Fibroblast of mammary gland (primary cell): ENCODE measurements around the gene GMDS.
A peak's percentile ranks its signal among the peaks of the same experiment; 100 is the strongest.

ENCODE experiments used
- DNase-seq: peaks from one replicate; pipeline ENCODE4 v3.0.0-alpha.2; 2010; ENCODE audit warnings: low read depth
- H3K4me3 ChIP-seq: 2 replicates; pipeline ENCODE4 v1.5.1; 2011; ENCODE audit warnings: low read depth, mild to moderate bottlenecking, low read length, moderate library complexity; ENCODE audit not compliant: control insufficient read depth
- TF ChIP-seq, protein P1 (sequence below): conservative IDR thresholded peaks from 2 replicates; pipeline ENCODE4 v1.5.1; 2011; ENCODE audit warnings: low read depth, low read length, inconsistent platforms; ENCODE audit not compliant: control insufficient read depth, insufficient read depth

The GMDS gene

DNA sequence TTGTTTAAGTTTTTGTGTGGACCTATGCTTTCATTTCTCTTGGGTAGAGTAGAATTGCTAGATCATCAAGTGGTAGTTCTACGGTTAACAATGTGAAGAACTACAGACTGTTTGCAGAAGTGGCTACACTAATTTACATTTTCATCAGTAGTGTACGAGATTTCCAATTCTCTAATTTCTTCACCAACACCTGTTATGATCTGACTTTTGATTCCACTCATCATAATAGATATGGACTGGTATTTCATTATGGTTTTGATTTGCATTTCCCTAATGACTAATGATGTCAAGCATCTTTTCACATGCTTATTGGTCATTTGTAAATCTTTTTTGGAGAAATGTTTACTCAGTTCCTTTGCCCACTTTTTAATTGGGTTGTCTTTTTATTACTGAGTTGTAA is 244.4 kb downstream of the GMDS start:
- TF ChIP-seq, protein P1, sequence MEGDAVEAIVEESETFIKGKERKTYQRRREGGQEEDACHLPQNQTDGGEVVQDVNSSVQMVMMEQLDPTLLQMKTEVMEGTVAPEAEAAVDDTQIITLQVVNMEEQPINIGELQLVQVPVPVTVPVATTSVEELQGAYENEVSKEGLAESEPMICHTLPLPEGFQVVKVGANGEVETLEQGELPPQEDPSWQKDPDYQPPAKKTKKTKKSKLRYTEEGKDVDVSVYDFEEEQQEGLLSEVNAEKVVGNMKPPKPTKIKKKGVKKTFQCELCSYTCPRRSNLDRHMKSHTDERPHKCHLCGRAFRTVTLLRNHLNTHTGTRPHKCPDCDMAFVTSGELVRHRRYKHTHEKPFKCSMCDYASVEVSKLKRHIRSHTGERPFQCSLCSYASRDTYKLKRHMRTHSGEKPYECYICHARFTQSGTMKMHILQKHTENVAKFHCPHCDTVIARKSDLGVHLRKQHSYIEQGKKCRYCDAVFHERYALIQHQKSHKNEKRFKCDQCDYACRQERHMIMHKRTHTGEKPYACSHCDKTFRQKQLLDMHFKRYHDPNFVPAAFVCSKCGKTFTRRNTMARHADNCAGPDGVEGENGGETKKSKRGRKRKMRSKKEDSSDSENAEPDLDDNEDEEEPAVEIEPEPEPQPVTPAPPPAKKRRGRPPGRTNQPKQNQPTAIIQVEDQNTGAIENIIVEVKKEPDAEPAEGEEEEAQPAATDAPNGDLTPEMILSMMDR, result no peak
- no peak for DNase-seq
- no peak overlapping the region for H3K4me3 ChIP-seq

DNA sequence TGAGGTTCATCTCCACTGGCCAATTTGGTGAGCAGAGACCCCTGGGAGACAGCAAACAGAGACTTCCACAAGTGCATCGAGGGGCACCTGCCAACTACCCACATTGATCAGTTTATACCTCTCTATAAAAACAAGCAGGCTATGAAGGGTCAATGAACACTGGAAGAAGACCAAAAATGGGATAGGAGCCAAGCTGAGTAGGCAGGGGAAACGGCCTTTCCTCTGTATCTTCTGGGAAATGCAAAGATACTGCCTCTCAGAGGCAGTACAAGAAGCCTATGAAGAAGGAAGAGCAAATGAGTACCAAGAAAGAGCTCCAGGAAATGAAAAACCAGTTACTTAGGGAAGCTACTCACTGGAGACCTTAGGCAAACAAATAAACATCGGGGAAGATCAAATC is 247.7 kb downstream of the GMDS start:
- no peak for DNase-seq
- H3K4me3 ChIP-seq, result no peak overlapping the region
- TF ChIP-seq, protein P1, result no peak

DNA sequence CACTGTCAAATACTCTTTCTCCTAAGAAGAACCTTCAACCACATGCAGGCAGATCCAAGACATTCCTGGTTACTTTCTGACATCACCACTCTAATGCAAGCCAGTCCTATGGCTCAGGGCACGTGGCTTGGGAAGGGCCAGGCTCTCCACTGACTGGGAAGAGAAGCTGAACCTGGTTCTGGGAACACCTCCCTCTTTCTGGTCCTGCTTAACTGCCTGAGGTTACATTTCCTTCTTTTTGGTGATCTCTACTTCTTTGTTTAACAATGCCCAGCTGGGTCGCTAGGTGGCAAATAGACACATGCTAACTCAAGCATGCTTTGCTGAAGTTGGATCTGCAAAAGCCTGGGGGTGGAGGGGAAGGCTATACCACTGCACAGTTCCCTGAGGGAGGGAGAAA is 249.8 kb downstream of the GMDS start:
- TF ChIP-seq, protein P1, result no peak
- DNase-seq, result peak; percentile 49
- H3K4me3 ChIP-seq, result no peak overlapping the region

DNA sequence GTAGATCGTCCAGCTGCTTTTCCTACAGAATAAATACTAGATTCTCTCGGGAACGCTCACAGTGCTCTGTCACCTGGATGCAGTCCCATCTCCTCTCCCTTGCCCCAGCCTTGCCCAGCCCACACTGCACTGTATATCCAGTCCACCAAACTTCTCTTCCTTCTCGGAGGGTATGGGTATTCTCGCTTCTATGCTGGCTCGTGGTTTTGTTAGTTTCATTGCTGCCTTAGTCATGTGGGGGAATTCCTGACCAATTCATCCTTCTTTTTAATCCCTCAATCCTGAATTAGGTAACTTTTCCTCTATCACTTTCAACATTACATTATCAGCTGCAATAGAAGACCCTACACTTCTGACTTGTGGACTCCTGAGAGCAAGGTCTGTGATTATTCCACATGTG is 252.4 kb downstream of the GMDS start:
- TF ChIP-seq, protein P1, result no peak
- peak; percentile 58 for DNase-seq
- no peak overlapping the region for H3K4me3 ChIP-seq

DNA sequence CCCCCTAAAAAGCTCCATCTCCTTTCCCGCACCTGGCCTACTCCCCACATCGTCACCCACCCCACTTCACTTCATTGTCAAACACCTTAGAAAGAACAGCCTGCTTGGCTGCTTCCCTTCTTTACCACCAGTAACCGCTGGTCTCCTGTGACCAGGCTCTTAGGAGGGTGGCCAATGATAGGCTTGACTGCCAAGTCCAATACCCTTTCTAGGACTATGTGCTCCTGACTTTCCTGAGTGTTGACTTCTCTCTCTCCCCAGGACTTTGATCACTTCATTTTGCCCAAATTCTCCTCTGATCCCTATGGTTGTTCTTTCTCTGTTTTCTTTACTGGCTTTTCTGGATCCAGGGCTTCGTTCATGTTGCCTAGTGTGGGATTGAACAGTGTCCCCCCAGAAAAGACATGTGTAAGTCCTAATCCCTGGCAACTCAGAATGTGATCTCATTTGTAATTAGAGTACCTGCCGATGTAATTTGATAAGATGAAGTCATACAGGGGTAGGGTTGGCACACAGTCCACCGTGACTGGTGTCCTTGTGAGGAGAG is 254.0 kb downstream of the GMDS start:
- no peak for DNase-seq
- no peak overlapping the region for H3K4me3 ChIP-seq
- TF ChIP-seq, protein P1, result no peak

DNA sequence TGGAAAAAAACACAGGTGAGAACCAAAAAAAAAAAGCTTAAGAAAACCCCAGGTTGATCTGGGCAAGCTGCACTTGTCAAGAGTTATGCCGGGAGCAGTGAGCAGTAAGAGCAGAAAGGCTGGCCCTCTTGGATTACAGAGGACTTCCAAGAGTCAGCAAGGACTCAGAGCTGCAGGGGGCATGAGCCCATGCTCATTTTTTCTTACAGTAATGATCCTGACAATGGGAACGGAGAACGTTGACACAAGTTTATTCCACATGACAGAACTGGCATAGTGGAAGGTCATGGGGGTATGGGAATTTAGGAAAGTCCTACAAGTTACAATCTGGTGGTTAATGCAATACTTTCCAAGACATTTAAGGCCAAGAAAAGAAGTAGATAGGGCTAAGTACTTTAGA is 256.6 kb downstream of the GMDS start:
- TF ChIP-seq, protein P1, result no peak
- no peak overlapping the region for H3K4me3 ChIP-seq
- DNase-seq, result no peak

DNA sequence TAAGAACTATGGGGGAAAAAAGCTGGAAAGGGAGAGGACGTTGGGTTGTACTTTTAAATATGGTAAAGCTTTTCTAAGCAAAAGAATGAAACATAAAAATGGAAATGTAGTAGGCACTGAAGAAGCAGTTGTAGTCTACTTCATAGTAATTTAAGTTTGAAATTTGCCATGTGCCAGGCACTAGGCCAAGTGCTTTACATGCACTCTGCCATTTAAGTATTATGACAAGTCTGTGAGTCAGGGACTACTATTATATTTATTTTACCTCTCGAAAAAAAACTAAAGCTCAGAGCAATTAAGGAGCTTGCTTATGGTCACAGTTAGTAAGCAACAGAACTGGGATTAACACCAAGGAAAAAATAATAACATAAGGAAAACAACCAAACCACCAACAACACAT is 257.8 kb downstream of the GMDS start:
- H3K4me3 ChIP-seq, result no peak overlapping the region
- TF ChIP-seq, protein P1, result no peak
- peak; percentile 88 for DNase-seq
